CD4-positive, alpha-beta T cell treated with Interleukin-4 for 4 hours (primary cell): ENCODE data around the gene CFAP54.
"Not testable (repeated sequence)": the region's sequence is repeated elsewhere in the genome, so short reads cannot be mapped to it uniquely, and the experiment has no call there.

Experiments
- DNase-seq: peaks from one replicate; pipeline ENCODE4 v3.0.0-alpha.2; 2020

Gene CFAP54

GRCh38 chr12:96489392-96490056 lies at the start of gene CFAP54:
Gene CFAP54 (plus strand): TSS chr12:96489577. CDS start chr12:96489610, 33 bp downstream.
- DNase-seq = peak; percentile 96

- peak; percentile 33 for DNase-seq
Observed at GRCh38 chr12:96441816-96442215, 47.6 kb upstream of the CFAP54 start.

GRCh38 chr12:96442906-96443305 lies 46.5 kb upstream of the CFAP54 start:
- DNase-seq = no peak

- DNase-seq = no peak
Observed at GRCh38 chr12:96444399-96444798, 45.0 kb upstream of the CFAP54 start.

- peak; percentile 90 for DNase-seq
Observed at GRCh38 chr12:96445691-96446583, 43.4 kb upstream of the CFAP54 start.

GRCh38 chr12:96447256-96447655 lies 42.1 kb upstream of the CFAP54 start:
- no peak for DNase-seq

GRCh38 chr12:96448300-96448699 lies 41.1 kb upstream of the CFAP54 start:
- no peak for DNase-seq

GRCh38 chr12:96452261-96452922 lies 37.0 kb upstream of the CFAP54 start:
- no peak for DNase-seq

GRCh38 chr12:96454396-96454795 lies 35.0 kb upstream of the CFAP54 start:
- DNase-seq = no peak

GRCh38 chr12:96456265-96456974 lies 33.0 kb upstream of the CFAP54 start:
- no peak for DNase-seq

GRCh38 chr12:96457191-96457930 lies 32.0 kb upstream of the CFAP54 start:
- DNase-seq = no peak

GRCh38 chr12:96459281-96459680 lies 30.1 kb upstream of the CFAP54 start:
- DNase-seq = not testable (repeated sequence)

- DNase-seq = no peak
Observed at GRCh38 chr12:96462571-96463280, 26.7 kb upstream of the CFAP54 start.

GRCh38 chr12:96465896-96466295 lies 23.5 kb upstream of the CFAP54 start:
- no peak for DNase-seq

GRCh38 chr12:96466939-96467751 lies 22.2 kb upstream of the CFAP54 start:
- DNase-seq = no peak

- DNase-seq = no peak
Observed at GRCh38 chr12:96471368-96472050, 17.9 kb upstream of the CFAP54 start.

- no peak for DNase-seq
Observed at GRCh38 chr12:96472384-96472783, 17.0 kb upstream of the CFAP54 start.

- DNase-seq = peak; percentile 39
Observed at GRCh38 chr12:96473394-96474093, 15.8 kb upstream of the CFAP54 start.

- DNase-seq = no peak
Observed at GRCh38 chr12:96474206-96474605, 15.2 kb upstream of the CFAP54 start.
